ENCODE data around the gene GALNT2. TPM values are rescaled to one million over a fixed set of nuclear protein-coding genes. Genes with fewer than 3 reads are reported as not detected.
A peak's percentile ranks its signal among the peaks of the same experiment; 100 is the strongest.

The GALNT2 gene
- total and polyA plus RNA-seq, 9 of the 15 experiments (the other 6 are each of a cell fraction or from before 2014, with no cell fraction given), result 1.6 to 106 (median 51.9) TPM

DNA sequence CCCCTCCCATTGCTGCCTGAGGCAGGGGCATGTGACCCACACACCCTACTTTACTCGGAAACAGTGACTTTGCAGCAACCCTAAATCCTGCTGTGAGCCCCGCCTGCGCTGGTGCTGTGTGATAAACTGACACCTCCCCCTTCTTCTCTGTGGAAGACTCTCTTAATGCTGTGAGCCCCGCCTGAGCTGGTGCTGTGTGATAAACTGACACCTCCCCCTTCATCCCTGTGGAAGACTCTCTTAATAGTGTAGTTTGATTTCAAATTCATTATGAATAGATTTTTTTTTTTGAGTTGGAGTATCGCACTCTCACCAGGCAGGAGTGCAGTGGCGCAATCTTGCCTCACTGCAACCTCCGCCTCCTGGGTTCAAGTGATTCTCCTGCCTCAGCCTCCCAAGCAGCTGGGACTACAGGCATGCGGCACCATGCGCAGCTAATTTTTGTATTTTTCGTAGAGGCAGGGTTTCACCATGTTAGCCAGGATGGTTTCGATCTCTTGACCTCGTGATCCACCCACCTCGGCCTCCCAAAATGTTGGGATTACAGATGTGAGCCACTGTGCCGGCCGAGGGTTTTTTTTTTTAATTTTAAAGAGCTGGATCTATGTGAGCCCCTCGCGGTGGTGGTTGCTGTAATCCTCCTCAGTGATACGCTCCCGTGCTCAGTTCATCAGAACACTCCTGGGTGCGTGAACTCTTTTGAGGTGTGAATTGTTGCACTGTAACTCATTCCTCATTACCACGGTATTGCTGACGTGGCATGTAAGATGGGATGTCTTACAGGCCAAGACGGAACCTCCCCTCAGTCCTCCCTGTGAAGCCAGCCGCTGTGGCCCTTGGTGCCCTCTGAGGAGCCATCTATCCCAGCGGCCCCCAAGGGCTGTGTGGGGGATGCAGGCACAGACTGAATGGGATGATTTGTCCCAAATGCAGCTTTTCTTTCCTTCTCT, 60.3 kb downstream of the GALNT2 start (continued):
- TF ChIP-seq SOX6 (IDR thresholded peaks at IDR 0.05) (peak; percentile 93), KLF13 (tag; IDR thresholded peaks at IDR 0.05; ENCODE audit: borderline replicate concordance, low read depth) (peak; percentile 35; the same call in 1 of the 2 replicates), GATAD2A (IDR thresholded peaks at IDR 0.05) (peak; percentile 14; the same call in 1 of the 2 replicates), MXI1 (IDR thresholded peaks at IDR 0.05; ENCODE audit: low read depth, low read length) (0 out of 2 replicates have a peak, but pooled peaks have one; percentile 13), HNRNPL (IDR thresholded peaks at IDR 0.05; ENCODE audit: low read depth, low read length) (no peak), ZNF175 (CRISPR knock-in tag; IDR thresholded peaks at IDR 0.05; ENCODE audit: low read depth) (peak; percentile 81), SIRT6 (IDR thresholded peaks at IDR 0.05; ENCODE audit: low read depth, low read length) (no peak), ZNF3 (CRISPR knock-in tag; IDR thresholded peaks at IDR 0.05) (no peak), BRF1 (IDR thresholded peaks at IDR 0.05; ENCODE audit: borderline replicate concordance, extremely low read depth, insufficient read length) (no peak), ZNF79 (CRISPR knock-in tag; IDR thresholded peaks at IDR 0.05; ENCODE audit: low read depth) (no peak), DACH1 (IDR thresholded peaks at IDR 0.05; ENCODE audit: partially characterized antibody) (peak; percentile 70), ZNF24 (IDR thresholded peaks at IDR 0.05) (peak; percentile 49; the same call in 1 of the 2 replicates), L3MBTL2 (IDR thresholded peaks at IDR 0.05) (peak; percentile 77), NFATC3 (IDR thresholded peaks at IDR 0.05) (peak; percentile 65; the same call in 1 of the 2 replicates), ZNF316 (IDR thresholded peaks at IDR 0.05) (peak; percentile 99), ATF7 (IDR thresholded peaks at IDR 0.05) (peak; percentile 85), PTBP1 (IDR thresholded peaks at IDR 0.05; ENCODE audit: low read depth, low read length) (no peak), FOSL1 (tag; conservative IDR thresholded peaks at IDR 0.05) (peak; percentile 84), ZNF589 (CRISPR knock-in tag; IDR thresholded peaks at IDR 0.05; ENCODE audit: low read depth) (peak; percentile 73; the same call in 1 of the 2 replicates), GABPB1 (CRISPR knock-in tag; IDR thresholded peaks at IDR 0.05) (peak; percentile 46; the same call in 1 of the 2 replicates), SLC30A9 (CRISPR knock-in tag; IDR thresholded peaks at IDR 0.05) (no peak)
- TF ChIP-seq, protein P1, sequence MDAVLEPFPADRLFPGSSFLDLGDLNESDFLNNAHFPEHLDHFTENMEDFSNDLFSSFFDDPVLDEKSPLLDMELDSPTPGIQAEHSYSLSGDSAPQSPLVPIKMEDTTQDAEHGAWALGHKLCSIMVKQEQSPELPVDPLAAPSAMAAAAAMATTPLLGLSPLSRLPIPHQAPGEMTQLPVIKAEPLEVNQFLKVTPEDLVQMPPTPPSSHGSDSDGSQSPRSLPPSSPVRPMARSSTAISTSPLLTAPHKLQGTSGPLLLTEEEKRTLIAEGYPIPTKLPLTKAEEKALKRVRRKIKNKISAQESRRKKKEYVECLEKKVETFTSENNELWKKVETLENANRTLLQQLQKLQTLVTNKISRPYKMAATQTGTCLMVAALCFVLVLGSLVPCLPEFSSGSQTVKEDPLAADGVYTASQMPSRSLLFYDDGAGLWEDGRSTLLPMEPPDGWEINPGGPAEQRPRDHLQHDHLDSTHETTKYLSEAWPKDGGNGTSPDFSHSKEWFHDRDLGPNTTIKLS (IDR thresholded peaks at IDR 0.05; ENCODE audit: borderline replicate concordance, low read depth), result peak; percentile 96
- TF ChIP-seq, protein P2, sequence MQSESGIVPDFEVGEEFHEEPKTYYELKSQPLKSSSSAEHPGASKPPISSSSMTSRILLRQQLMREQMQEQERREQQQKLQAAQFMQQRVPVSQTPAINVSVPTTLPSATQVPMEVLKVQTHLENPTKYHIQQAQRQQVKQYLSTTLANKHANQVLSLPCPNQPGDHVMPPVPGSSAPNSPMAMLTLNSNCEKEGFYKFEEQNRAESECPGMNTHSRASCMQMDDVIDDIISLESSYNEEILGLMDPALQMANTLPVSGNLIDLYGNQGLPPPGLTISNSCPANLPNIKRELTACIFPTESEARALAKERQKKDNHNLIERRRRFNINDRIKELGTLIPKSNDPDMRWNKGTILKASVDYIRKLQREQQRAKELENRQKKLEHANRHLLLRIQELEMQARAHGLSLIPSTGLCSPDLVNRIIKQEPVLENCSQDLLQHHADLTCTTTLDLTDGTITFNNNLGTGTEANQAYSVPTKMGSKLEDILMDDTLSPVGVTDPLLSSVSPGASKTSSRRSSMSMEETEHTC (IDR thresholded peaks at IDR 0.05), result peak; percentile 99
- TF ChIP-seq, protein P3, sequence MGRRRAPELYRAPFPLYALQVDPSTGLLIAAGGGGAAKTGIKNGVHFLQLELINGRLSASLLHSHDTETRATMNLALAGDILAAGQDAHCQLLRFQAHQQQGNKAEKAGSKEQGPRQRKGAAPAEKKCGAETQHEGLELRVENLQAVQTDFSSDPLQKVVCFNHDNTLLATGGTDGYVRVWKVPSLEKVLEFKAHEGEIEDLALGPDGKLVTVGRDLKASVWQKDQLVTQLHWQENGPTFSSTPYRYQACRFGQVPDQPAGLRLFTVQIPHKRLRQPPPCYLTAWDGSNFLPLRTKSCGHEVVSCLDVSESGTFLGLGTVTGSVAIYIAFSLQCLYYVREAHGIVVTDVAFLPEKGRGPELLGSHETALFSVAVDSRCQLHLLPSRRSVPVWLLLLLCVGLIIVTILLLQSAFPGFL (CRISPR knock-in tag; IDR thresholded peaks at IDR 0.05), result peak; percentile 80; the same call in 1 of the 2 replicates
- TF ChIP-seq, protein P4, sequence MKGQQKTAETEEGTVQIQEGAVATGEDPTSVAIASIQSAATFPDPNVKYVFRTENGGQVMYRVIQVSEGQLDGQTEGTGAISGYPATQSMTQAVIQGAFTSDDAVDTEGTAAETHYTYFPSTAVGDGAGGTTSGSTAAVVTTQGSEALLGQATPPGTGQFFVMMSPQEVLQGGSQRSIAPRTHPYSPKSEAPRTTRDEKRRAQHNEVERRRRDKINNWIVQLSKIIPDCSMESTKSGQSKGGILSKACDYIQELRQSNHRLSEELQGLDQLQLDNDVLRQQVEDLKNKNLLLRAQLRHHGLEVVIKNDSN (CRISPR knock-in tag; IDR thresholded peaks at IDR 0.05), result peak; percentile 92

Measured in K562 (cell line).